Measurements from ENCODE around the gene FMN1. TPM values are rescaled to one million over a fixed set of nuclear protein-coding genes. Genes with fewer than 3 reads are reported as not detected.
A peak's percentile ranks its signal among the peaks of the same experiment; 100 is the strongest.

Gene FMN1
- polyA plus RNA-seq, 3 donors, result 0.28 to 3.7 (median 0.34) TPM

- TF ChIP-seq CTCF (IDR thresholded peaks at IDR 0.05), result no peak
- Histone ChIP-seq H3K4me3 (replicated peaks in 1 of 3; ENCODE audit: low read depth in 2 of 3, low read length in 3 of 3) (no peak overlapping the region), H3K27me3 (ENCODE audit: control insufficient read depth in 2 of 2, insufficient read depth in 2 of 2, low read length in 2 of 2) (no peaks in the 10 kb centered on the region), H4K20me1 (ENCODE audit: insufficient read depth, low read length) (no peaks in the 10 kb centered on the region), H3K9ac (ENCODE audit: insufficient read depth, low read length, poor library complexity, severe bottlenecking) (no peak overlapping the region), H3K9me3 (replicated peaks in 1 of 2; ENCODE audit: control insufficient read depth in 1 of 2, insufficient read depth in 1 of 2, low read length in 2 of 2) (no peaks in the 10 kb centered on the region), H3K27ac (ENCODE audit: low read depth in 1 of 2, low read length in 2 of 2) (no peak overlapping the region), H3K79me2 (ENCODE audit: insufficient read depth, low read length) (no peaks in the 10 kb centered on the region), H3K4me1 (ENCODE audit: control insufficient read depth in 1 of 2, insufficient read depth in 2 of 2, low read length in 2 of 2) (peaks cover 13 to 19% of the 10 kb centered on the region in 2 donors), H2AFZ (ENCODE audit: insufficient read depth, low read depth, low read length, poor library complexity, severe bottlenecking) (no peak overlapping the region), H3K4me2 (replicated peaks; ENCODE audit: extremely low read depth, low read length, poor library complexity, severe bottlenecking) (no peak overlapping the region), H3K36me3 (replicated peaks in 1 of 2; ENCODE audit: control insufficient read depth in 1 of 2, insufficient read depth in 2 of 2, low read length in 2 of 2) (no peaks in the 10 kb centered on the region)
- Mint-ChIP-seq H3K4me3 (no peak overlapping the region), H3K27me3 (ENCODE audit: low read depth in 3 of 3) (peaks cover 0 to 1% (median 0%) of the 10 kb centered on the region in 3 donors), H3K36me3 (no peaks in the 10 kb centered on the region), H3K9me3 (no peaks in the 10 kb centered on the region), H3K4me1 (peaks cover 18% of the 10 kb centered on the region), H3K27ac (no peak overlapping the region)
- intact Hi-C loops (cut with micrococcal nuclease), result loop anchor here in 1 of 2 donors (5.0 kb wide), 1 partner anchor 613 kb away; no protein-coding TSS in a partner anchor
- WGBS (ENCODE audit: insufficient coverage), result 89% methylated on average over 1 of the region's 7 CpGs
- DNase-seq, result no peak
These were observed 105.2 kb downstream of the FMN1 start for GRCh38 chr15:33089165-33089877.

GRCh38 chr15:33086500-33087121, 107.9 kb downstream of the FMN1 start:
- Mint-ChIP-seq H3K27ac (no peak overlapping the region), H3K4me1 (peaks cover 13% of the 10 kb centered on the region)

More at GRCh38 chr15:33086500-33087121, 107.9 kb downstream of the FMN1 start:
- Histone ChIP-seq H3K9me3 (replicated peaks in 1 of 2; ENCODE audit: control insufficient read depth in 1 of 2, insufficient read depth in 1 of 2, low read length in 2 of 2) (no peaks in the 10 kb centered on the region), H3K4me3 (replicated peaks in 1 of 3; ENCODE audit: low read depth in 2 of 3, low read length in 3 of 3) (no peak overlapping the region), H4K20me1 (ENCODE audit: insufficient read depth, low read length) (no peaks in the 10 kb centered on the region), H3K27me3 (ENCODE audit: control insufficient read depth in 2 of 2, insufficient read depth in 2 of 2, low read length in 2 of 2) (no peaks in the 10 kb centered on the region), H3K79me2 (ENCODE audit: insufficient read depth, low read length) (no peaks in the 10 kb centered on the region), H3K4me1 (ENCODE audit: control insufficient read depth in 1 of 2, insufficient read depth in 2 of 2, low read length in 2 of 2) (peaks cover 9 to 14% of the 10 kb centered on the region in 2 donors), H3K27ac (ENCODE audit: low read depth in 1 of 2, low read length in 2 of 2) (no peak overlapping the region), H3K4me2 (replicated peaks; ENCODE audit: extremely low read depth, low read length, poor library complexity, severe bottlenecking) (no peak overlapping the region), H3K9ac (ENCODE audit: insufficient read depth, low read length, poor library complexity, severe bottlenecking) (no peak overlapping the region), H3K36me3 (replicated peaks in 1 of 2; ENCODE audit: control insufficient read depth in 1 of 2, insufficient read depth in 2 of 2, low read length in 2 of 2) (no peaks in the 10 kb centered on the region), H2AFZ (ENCODE audit: insufficient read depth, low read depth, low read length, poor library complexity, severe bottlenecking) (no peak overlapping the region)
- peak; percentile 62 for TF ChIP-seq CTCF (IDR thresholded peaks at IDR 0.05)
- Mint-ChIP-seq H3K9me3 (no peaks in the 10 kb centered on the region), H3K27me3 (ENCODE audit: low read depth in 3 of 3) (peaks cover 0 to 1% (median 0%) of the 10 kb centered on the region in 3 donors), H3K36me3 (peaks cover 4 to 7% of the 10 kb centered on the region in 2 donors), H3K4me3 (no peak overlapping the region)
- peak; percentile 34 to 58 (median 55) for DNase-seq
- intact Hi-C loops (cut with micrococcal nuclease), result loop anchor here in 1 of 2 donors (5.0 kb wide), 1 partner anchor 616 kb away; no protein-coding TSS in a partner anchor
- WGBS (ENCODE audit: insufficient coverage), result 0% methylated on average over 1 of the region's 4 CpGs
